Parathyroid adenoma (tissue), 2 donors: ENCODE results near the gene RNF141.

Source experiments
- H2AFZ ChIP-seq: fragments of 300-600 bp; sonication (generic); one replicate; pipeline ENCODE4 v1.7.0; 2017; ENCODE audit warnings: antibody characterized with exemption, mild to moderate bottlenecking
- H3K27ac ChIP-seq: fragments of 300-600 bp; sonication (generic); one replicate; pipeline ENCODE4 v1.7.0; 2017
- H3K27me3 ChIP-seq: fragments of 300-600 bp; sonication (generic); one replicate; pipeline ENCODE4 v1.7.0; 2017; ENCODE audit warnings: low read length; ENCODE audit not compliant: control insufficient read depth, insufficient read depth
- H3K36me3 ChIP-seq: fragments of 300-600 bp; sonication (generic); one replicate; pipeline ENCODE4 v1.7.0; 2017; ENCODE audit warnings: low read length; ENCODE audit not compliant: control insufficient read depth, insufficient read depth
- H3K4me1 ChIP-seq: fragments of 300-600 bp; sonication (generic); one replicate; pipeline ENCODE4 v1.7.0; 2017; ENCODE audit warnings: control low read depth
- H3K4me2 ChIP-seq: fragments of 300-600 bp; sonication (generic); one replicate; pipeline ENCODE4 v1.7.0; 2017; ENCODE audit warnings: low read length
- H3K4me3 ChIP-seq: fragments of 300-600 bp; sonication (generic); one replicate; pipeline ENCODE4 v1.7.0; 2017; ENCODE audit warnings: low read depth, low read length
- H3K79me2 ChIP-seq: fragments of 300-600 bp; sonication (generic); one replicate; pipeline ENCODE4 v1.7.0; 2017; ENCODE audit warnings: control low read depth
- H3K9ac ChIP-seq: fragments of 300-600 bp; sonication (generic); one replicate; pipeline ENCODE4 v1.7.0; 2017; ENCODE audit warnings: mild to moderate bottlenecking
- H3K9me3 ChIP-seq: fragments of 300-600 bp; sonication (generic); one replicate; pipeline ENCODE4 v1.7.0; 2017; ENCODE audit warnings: low read length; ENCODE audit not compliant: control insufficient read depth
- CTCF ChIP-seq: fragments of 300-600 bp; sonication (generic); IDR thresholded peaks from one replicate; pipeline ENCODE4 v1.7.0; 2017; ENCODE audit warnings: antibody characterized with exemption, mild to moderate bottlenecking
- donor health status: primary hyperparathyroidism.

RNF141 gene

GRCh38 chr11:10551290-10551592 is 10.3 kb upstream of the RNF141 start:
- no peak overlapping the region for H3K4me2 ChIP-seq
- no peaks in the 10 kb centered on the region for H3K36me3 ChIP-seq
- H2AFZ ChIP-seq = no peak overlapping the region
- H3K4me1 ChIP-seq = no peaks in the 10 kb centered on the region
- H3K4me3 ChIP-seq = no peak overlapping the region
- H3K79me2 ChIP-seq = no peaks in the 10 kb centered on the region
- no peaks in the 10 kb centered on the region for H3K9me3 ChIP-seq
- TF ChIP-seq CTCF = no peak
- H3K27me3 ChIP-seq = no peaks in the 10 kb centered on the region
- no peak overlapping the region for H3K27ac ChIP-seq
- no peak overlapping the region for H3K9ac ChIP-seq

GRCh38 chr11:10550503-10551289 is 9.7 kb upstream of the RNF141 start:
- Histone ChIP-seq H2AFZ (no peak overlapping the region), H3K36me3 (no peaks in the 10 kb centered on the region), H3K79me2 (no peaks in the 10 kb centered on the region), H3K27ac (no peak overlapping the region), H3K9me3 (no peaks in the 10 kb centered on the region), H3K4me1 (no peaks in the 10 kb centered on the region), H3K4me2 (no peak overlapping the region), H3K4me3 (no peak overlapping the region), H3K9ac (no peak overlapping the region), H3K27me3 (no peaks in the 10 kb centered on the region)
- no peak for TF ChIP-seq CTCF

GRCh38 chr11:10544491-10545465 is 3.8 kb upstream of the RNF141 start:
- Histone ChIP-seq H3K79me2 (no peaks in the 10 kb centered on the region), H3K9ac (no peak overlapping the region), H3K27me3 (no peaks in the 10 kb centered on the region), H3K4me1 (no peaks in the 10 kb centered on the region), H3K4me2 (no peak overlapping the region), H2AFZ (no peak overlapping the region), H3K4me3 (no peak overlapping the region), H3K36me3 (no peaks in the 10 kb centered on the region), H3K27ac (no peak overlapping the region), H3K9me3 (no peaks in the 10 kb centered on the region)
- TF ChIP-seq CTCF = no peak

- H3K9ac ChIP-seq = no peak overlapping the region
- no peak overlapping the region for H2AFZ ChIP-seq
- TF ChIP-seq CTCF = no peak
- no peak overlapping the region for H3K4me2 ChIP-seq
- H3K4me3 ChIP-seq = no peak overlapping the region
- H3K36me3 ChIP-seq = no peaks in the 10 kb centered on the region
- H3K9me3 ChIP-seq = no peaks in the 10 kb centered on the region
- H3K79me2 ChIP-seq = no peaks in the 10 kb centered on the region
- no peaks in the 10 kb centered on the region for H3K4me1 ChIP-seq
- H3K27me3 ChIP-seq = no peaks in the 10 kb centered on the region
- H3K27ac ChIP-seq = no peak overlapping the region
These were observed 2.8 kb upstream of the RNF141 start for GRCh38 chr11:10543782-10544181.
